K562 (cell line): Measurements from ENCODE around the gene LRRC10. TPM values are rescaled to one million over a fixed set of nuclear protein-coding genes. Genes with fewer than 3 reads are reported as not detected.

Source experiments
- ASH1L ChIP-seq: fragments of 450-650 bp; IDR thresholded peaks from 2 replicates; pipeline ENCODE4 v1.6.1; 2018; ENCODE audit warnings: borderline replicate concordance, mild to moderate bottlenecking, low read depth; ENCODE audit not compliant: partially characterized antibody
- ATF3 ChIP-seq, 2 experiments: fragments of 450-650 bp in 1 of 2; sonication (generic) in 1 of 2; formaldehyde crosslinking in 1 of 2; IDR thresholded peaks in 1 of 2; conservative IDR thresholded peaks in 1 of 2; 2 replicates each; pipeline versions ENCODE4 v1.6.1 to v1.8.1; 2016 to 2023; ENCODE audit warnings: mild to moderate bottlenecking in 2 of 2, moderate library complexity in 2 of 2, inconsistent platforms in 1 of 2, missing genetic modification reagents in 1 of 2
- E2F8 ChIP-seq: fragments of 450-650 bp; IDR thresholded peaks from 2 replicates; pipeline ENCODE4 v1.7.1; 2018; ENCODE audit warnings: mild to moderate bottlenecking, low read depth; ENCODE audit not compliant: partially characterized antibody
- ELK1 ChIP-seq: sonication (generic); formaldehyde crosslinking; IDR thresholded peaks from 2 replicates; pipeline ENCODE4 v1.8.1; 2022; ENCODE audit warnings: missing genetic modification reagents
- EWSR1 ChIP-seq: fragments of 450-650 bp; IDR thresholded peaks from 2 replicates; pipeline ENCODE4 v1.6.1; 2018; ENCODE audit warnings: borderline replicate concordance, mild to moderate bottlenecking, low read depth, moderate library complexity; ENCODE audit not compliant: partially characterized antibody
- KAT8 ChIP-seq: fragments of 450-650 bp; IDR thresholded peaks from 2 replicates; pipeline ENCODE4 v1.6.1; 2016; ENCODE audit warnings: low read depth, mild to moderate bottlenecking
- SRSF7 ChIP-seq: fragments of 200-400 bp; formaldehyde crosslinking; optimal IDR thresholded peaks from 2 replicates; pipeline ENCODE3; 2017; ENCODE audit warnings: mild to moderate bottlenecking, low read depth, low read length
- TAL1 ChIP-seq: fragments of 450-650 bp; IDR thresholded peaks from 2 replicates; pipeline ENCODE4 v1.6.1; 2016; ENCODE audit warnings: mild to moderate bottlenecking
- ZKSCAN8 ChIP-seq: fragments of 200-800 bp; sonication (Bioruptor generic); IDR thresholded peaks from 2 replicates; pipeline ENCODE4 v1.6.1; 2016; ENCODE audit warnings: missing genetic modification characterization, missing compliant biosample characterization
- ZMIZ1 ChIP-seq, 2 experiments: fragments of 150-350 bp in 1 of 2; IDR thresholded peaks; 2 replicates each; pipeline ENCODE4 v1.6.1; 2012 to 2016; ENCODE audit warnings: low read depth in 2 of 2, low read length in 2 of 2, mild to moderate bottlenecking in 1 of 2, moderate library complexity in 1 of 2
- polyA plus RNA-seq, 8 experiments: library from polyadenylated mRNA; depleted of rRNA in 4 of 8; stranded (reverse) in 5 of 8; unstranded in 3 of 8; fragments of >200 nt; fragmentation: Nextera tagmentation in 2 of 8; fragmentation: Illumina TruSeq in 1 of 8; extraction: Ambion mirVana in 2 of 8; extraction: Trizol in 1 of 8; gene quantifications; 2 replicates each; pipeline versions ENCODE4 v1.2.1 to v1.2.3, GENCODE V29; 2011 to 2014; ENCODE audit warnings: inconsistent platforms in 1 of 8, missing spikeins in 1 of 8
- total RNA-seq, 7 experiments: library from RNA; depleted of rRNA in 6 of 7; stranded (reverse); fragments of >200 nt in 6 of 7; fragmentation: Illumina TruSeq in 2 of 7; extraction: Trizol in 2 of 7; gene quantifications; 2 replicates each; pipeline versions ENCODE4 v1.2.1 to v1.2.3, GENCODE V29; 2011 to 2021; ENCODE audit warnings: low replicate concordance in 1 of 7
- TF ChIP-seq, protein P1 (sequence below): fragments of 250-450 bp; sonication (Bioruptor Pico); IDR thresholded peaks from 2 replicates; pipeline ENCODE4 v1.4.0; 2020

LRRC10 gene
- total and polyA plus RNA-seq, 9 of the 15 experiments (the other 6 are each of a cell fraction or from before 2014, with no cell fraction given), result 0.09 TPM; not detected in 8

GRCh38 chr12:69660164-69660863, 49.6 kb upstream of the LRRC10 start (continued):
- TF ChIP-seq ZKSCAN8, result no peak
- no peak for TF ChIP-seq EWSR1
- TF ChIP-seq E2F8, result no peak
- TF ChIP-seq ELK1 (CRISPR knock-in tag), result no peak
- peak; percentile 93 for TF ChIP-seq TAL1
- TF ChIP-seq ZMIZ1 (IDR thresholded peaks at IDR 0.05; ENCODE audit: low read depth in 2 of 2, low read length in 2 of 2), result 0 out of 4 replicates have a peak, but pooled peaks of 1 of the 2 experiments have one; percentile 43
- TF ChIP-seq ASH1L, result no peak
- TF ChIP-seq, protein P1, sequence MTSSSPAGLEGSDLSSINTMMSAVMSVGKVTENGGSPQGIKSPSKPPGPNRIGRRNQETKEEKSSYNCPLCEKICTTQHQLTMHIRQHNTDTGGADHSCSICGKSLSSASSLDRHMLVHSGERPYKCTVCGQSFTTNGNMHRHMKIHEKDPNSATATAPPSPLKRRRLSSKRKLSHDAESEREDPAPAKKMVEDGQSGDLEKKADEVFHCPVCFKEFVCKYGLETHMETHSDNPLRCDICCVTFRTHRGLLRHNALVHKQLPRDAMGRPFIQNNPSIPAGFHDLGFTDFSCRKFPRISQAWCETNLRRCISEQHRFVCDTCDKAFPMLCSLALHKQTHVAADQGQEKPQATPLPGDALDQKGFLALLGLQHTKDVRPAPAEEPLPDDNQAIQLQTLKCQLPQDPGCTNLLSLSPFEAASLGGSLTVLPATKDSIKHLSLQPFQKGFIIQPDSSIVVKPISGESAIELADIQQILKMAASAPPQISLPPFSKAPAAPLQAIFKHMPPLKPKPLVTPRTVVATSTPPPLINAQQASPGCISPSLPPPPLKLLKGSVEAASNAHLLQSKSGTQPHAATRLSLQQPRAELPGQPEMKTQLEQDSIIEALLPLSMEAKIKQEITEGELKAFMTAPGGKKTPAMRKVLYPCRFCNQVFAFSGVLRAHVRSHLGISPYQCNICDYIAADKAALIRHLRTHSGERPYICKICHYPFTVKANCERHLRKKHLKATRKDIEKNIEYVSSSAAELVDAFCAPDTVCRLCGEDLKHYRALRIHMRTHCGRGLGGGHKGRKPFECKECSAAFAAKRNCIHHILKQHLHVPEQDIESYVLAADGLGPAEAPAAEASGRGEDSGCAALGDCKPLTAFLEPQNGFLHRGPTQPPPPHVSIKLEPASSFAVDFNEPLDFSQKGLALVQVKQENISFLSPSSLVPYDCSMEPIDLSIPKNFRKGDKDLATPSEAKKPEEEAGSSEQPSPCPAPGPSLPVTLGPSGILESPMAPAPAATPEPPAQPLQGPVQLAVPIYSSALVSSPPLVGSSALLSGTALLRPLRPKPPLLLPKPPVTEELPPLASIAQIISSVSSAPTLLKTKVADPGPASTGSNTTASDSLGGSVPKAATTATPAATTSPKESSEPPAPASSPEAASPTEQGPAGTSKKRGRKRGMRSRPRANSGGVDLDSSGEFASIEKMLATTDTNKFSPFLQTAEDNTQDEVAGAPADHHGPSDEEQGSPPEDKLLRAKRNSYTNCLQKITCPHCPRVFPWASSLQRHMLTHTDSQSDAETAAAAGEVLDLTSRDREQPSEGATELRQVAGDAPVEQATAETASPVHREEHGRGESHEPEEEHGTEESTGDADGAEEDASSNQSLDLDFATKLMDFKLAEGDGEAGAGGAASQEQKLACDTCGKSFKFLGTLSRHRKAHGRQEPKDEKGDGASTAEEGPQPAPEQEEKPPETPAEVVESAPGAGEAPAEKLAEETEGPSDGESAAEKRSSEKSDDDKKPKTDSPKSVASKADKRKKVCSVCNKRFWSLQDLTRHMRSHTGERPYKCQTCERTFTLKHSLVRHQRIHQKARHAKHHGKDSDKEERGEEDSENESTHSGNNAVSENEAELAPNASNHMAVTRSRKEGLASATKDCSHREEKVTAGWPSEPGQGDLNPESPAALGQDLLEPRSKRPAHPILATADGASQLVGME (CRISPR knock-in tag), result no peak
- no peak for TF ChIP-seq SRSF7
- no peak for TF ChIP-seq KAT8
- no peak for TF ChIP-seq ATF3 (IDR thresholded peaks at IDR 0.05)
- TF ChIP-seq ATF3 (CRISPR knock-in tag; conservative IDR thresholded peaks at IDR 0.05), result no peak
